CD8-positive, alpha-beta memory T cell (primary cell): ENCODE measurements around the gene YJEFN3. TPM values are rescaled to one million over a fixed set of nuclear protein-coding genes. Genes with fewer than 3 reads are reported as not detected.

Experiments
- CTCF ChIA-PET: fragments of 350-600 bp; sonication (Branson Sonifier 250); formaldehyde crosslinking; loops from one replicate; lab custom pipeline; 2021; ENCODE audit warnings: antibody characterized with exemption; lab: Charles Lee
- POLR2A ChIA-PET: fragments of 350-600 bp; sonication (Branson Sonifier 250); formaldehyde crosslinking; loops from one replicate; lab custom pipeline; 2021; ENCODE audit warnings: antibody characterized with exemption; lab: Charles Lee
- DNase-seq, 5 donors: peaks; one replicate each; pipeline versions ENCODE4 v3.0.0 to v3.0.0-alpha.2; 2020 to 2022; ENCODE audit warnings: mixed read lengths in 1 of 5
- H3K27ac ChIP-seq: one replicate; pipeline ENCODE4 v1.7.0; 2013; ENCODE audit warnings: low read depth, mild to moderate bottlenecking, low read length, moderate library complexity
- H3K27me3 ChIP-seq: 2 replicates; pipeline ENCODE4 v1.7.0; 2013; ENCODE audit warnings: low read length, mild to moderate bottlenecking; ENCODE audit not compliant: insufficient read depth, poor library complexity, severe bottlenecking
- H3K36me3 ChIP-seq: 2 replicates; pipeline ENCODE4 v1.7.0; 2013; ENCODE audit warnings: mild to moderate bottlenecking, low read length, moderate library complexity; ENCODE audit not compliant: insufficient read depth
- H3K4me1 ChIP-seq: 2 replicates; pipeline ENCODE4 v1.7.0; 2013; ENCODE audit warnings: mild to moderate bottlenecking, low read length, moderate library complexity; ENCODE audit not compliant: insufficient read depth
- H3K4me3 ChIP-seq: 2 replicates; pipeline ENCODE4 v1.7.0; 2013; ENCODE audit warnings: mild to moderate bottlenecking, low read length
- H3K9me3 ChIP-seq: 2 replicates; pipeline ENCODE4 v1.7.0; 2013; ENCODE audit warnings: mild to moderate bottlenecking, low read length
- H3K27ac Mint-ChIP-seq, 8 donors: one replicate each; pipeline ENCODE4 v1.8.0; 2020 to 2021; ENCODE audit warnings: mixed read lengths in 8 of 8, mild to moderate bottlenecking in 6 of 8, inconsistent platforms in 3 of 8, moderate library complexity in 3 of 8
- H3K27me3 Mint-ChIP-seq, 2 donors: one replicate each; pipeline ENCODE4 v1.8.0; 2020 to 2021; ENCODE audit warnings: mixed read lengths in 2 of 2, mild to moderate bottlenecking in 1 of 2, moderate library complexity in 1 of 2
- H3K36me3 Mint-ChIP-seq, 3 donors: one replicate each; pipeline ENCODE4 v1.8.0; 2020 to 2021; ENCODE audit warnings: mixed read lengths in 3 of 3, inconsistent platforms in 1 of 3, mild to moderate bottlenecking in 1 of 3
- H3K4me1 Mint-ChIP-seq, 3 donors: one replicate each; pipeline ENCODE4 v1.8.0; 2020 to 2021; ENCODE audit warnings: mixed read lengths in 3 of 3, inconsistent platforms in 1 of 3, mild to moderate bottlenecking in 1 of 3
- H3K4me3 Mint-ChIP-seq, 7 donors: one replicate each; pipeline ENCODE4 v1.8.0; 2020 to 2021; ENCODE audit warnings: mixed read lengths in 7 of 7, mild to moderate bottlenecking in 6 of 7, moderate library complexity in 4 of 7, inconsistent platforms in 2 of 7
- H3K9me3 Mint-ChIP-seq, 5 donors: one replicate each; pipeline ENCODE4 v1.8.0; 2020 to 2022; ENCODE audit warnings: mixed read lengths in 5 of 5, mild to moderate bottlenecking in 3 of 5, moderate library complexity in 2 of 5, inconsistent platforms in 1 of 5
- polyA plus RNA-seq: library from polyadenylated mRNA; unstranded; fragments of 300-500 nt; fragmentation: Illumina TruSeq; gene quantifications from one replicate; pipeline ENCODE4 v1.2.3, GENCODE V29; 2021
- total RNA-seq, 2 experiments: library from RNA; stranded (reverse); gene quantifications; one replicate each; pipeline ENCODE4 v1.2.3, GENCODE V29; 2021

Gene YJEFN3
- total and polyA plus RNA-seq, 3 experiments from 2014 or later, result 6.5 to 7.5 TPM; not detected in 1

DNA sequence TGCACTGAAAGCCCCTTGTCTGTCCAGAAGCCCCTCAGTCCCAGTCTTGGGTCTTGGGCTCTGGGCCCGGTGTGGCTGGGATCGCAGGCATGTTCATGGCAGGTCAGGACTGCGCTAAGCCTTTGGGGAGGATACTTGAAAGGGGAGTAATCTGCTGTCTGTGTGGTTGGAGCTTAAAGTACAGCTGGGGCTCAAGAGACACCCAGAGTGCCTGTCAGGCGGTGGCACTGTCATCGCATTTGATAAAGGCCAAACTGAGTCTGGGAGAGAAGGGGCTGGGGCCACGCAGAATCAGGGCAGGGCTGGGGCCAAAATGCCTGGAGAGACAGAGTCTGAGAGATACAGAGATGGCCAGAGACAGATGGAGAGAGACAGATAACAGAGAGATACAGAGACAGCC lies 5.1 kb downstream of the YJEFN3 start:
- H3K27ac Mint-ChIP-seq, result peak overlapping the region in 4 of 8 donors; percentile 59 to 86 (median 70)
- Histone ChIP-seq H3K36me3 (no peaks in the 10 kb centered on the region), H3K27me3 (no peaks in the 10 kb centered on the region), H3K9me3 (no peaks in the 10 kb centered on the region), H3K4me1 (peaks cover 14% of the 10 kb centered on the region), H3K27ac (no peak overlapping the region), H3K4me3 (no peak overlapping the region)
- peaks cover 0 to 13% (median 5%) of the 10 kb centered on the region in 3 donors for H3K36me3 Mint-ChIP-seq
- peaks cover 12 to 24% (median 14%) of the 10 kb centered on the region in 3 donors for H3K4me1 Mint-ChIP-seq
- H3K27me3 Mint-ChIP-seq, result peaks cover 2 to 3% of the 10 kb centered on the region in 2 donors
- POLR2A ChIA-PET, result no interaction called here
- no peak for DNase-seq
- peaks cover 0 to 2% (median 0%) of the 10 kb centered on the region in 5 donors for H3K9me3 Mint-ChIP-seq
- CTCF ChIA-PET, result interaction anchor here (7.5 kb wide), 1 partner anchor 111 kb away, joined by 50 read pairs; the partner anchor contains the start of gene GMIP
- peak overlapping the region in 1 of 7 donors; percentile 58 for H3K4me3 Mint-ChIP-seq

DNA sequence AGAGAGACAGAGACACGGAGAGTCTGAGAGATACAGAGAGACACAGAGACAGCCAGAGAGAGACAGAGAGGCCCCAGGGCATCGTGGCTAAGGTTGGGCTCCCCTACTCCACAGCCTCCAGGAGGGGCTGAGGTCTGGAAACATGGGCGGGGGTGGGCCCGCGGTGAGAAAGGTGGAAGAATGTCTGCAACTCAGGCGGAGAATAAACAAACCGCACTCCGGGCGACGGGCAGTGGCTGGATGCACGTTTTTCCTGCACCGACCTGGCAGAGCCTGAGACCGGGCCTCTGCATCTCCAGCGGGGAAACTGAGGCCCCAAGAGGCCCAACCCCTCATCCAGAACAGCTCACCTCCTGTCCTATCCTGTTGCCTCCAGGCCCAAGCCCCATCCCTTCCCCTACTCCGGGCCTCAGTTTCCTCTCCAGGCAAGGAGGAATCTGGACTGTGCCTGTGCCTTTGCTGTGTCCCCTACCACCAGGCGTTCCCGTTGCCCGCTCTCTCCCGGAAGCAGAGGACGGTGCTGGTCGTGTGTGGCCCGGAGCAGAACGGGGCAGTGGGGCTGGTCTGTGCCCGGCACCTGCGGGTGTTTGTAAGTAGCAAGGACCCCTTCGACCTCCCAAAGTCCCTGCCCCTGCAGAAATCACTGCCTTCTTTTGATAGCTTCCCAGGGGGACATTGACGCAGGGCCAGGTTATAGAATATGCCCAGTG lies 6.0 kb downstream of the YJEFN3 start:
- no peak overlapping the region for H3K27ac ChIP-seq
- H3K9me3 Mint-ChIP-seq, result peaks cover 0 to 3% (median 0%) of the 10 kb centered on the region in 5 donors
- peak overlapping the region in 4 of 8 donors; percentile 9 to 86 (median 70) for H3K27ac Mint-ChIP-seq
- peak overlapping the region in 2 of 7 donors; percentile 23 to 58 for H3K4me3 Mint-ChIP-seq
- H3K27me3 ChIP-seq, result no peaks in the 10 kb centered on the region
- peaks cover 0 to 7% (median 3%) of the 10 kb centered on the region in 3 donors for H3K36me3 Mint-ChIP-seq
- peaks cover 16% of the 10 kb centered on the region for H3K4me1 ChIP-seq
- H3K36me3 ChIP-seq, result no peaks in the 10 kb centered on the region
- H3K9me3 ChIP-seq, result no peaks in the 10 kb centered on the region
- CTCF ChIA-PET, result interaction anchor here (7.5 kb wide), 1 partner anchor 111 kb away, joined by 50 read pairs; the partner anchor contains the start of gene GMIP
- peaks cover 13 to 32% (median 19%) of the 10 kb centered on the region in 3 donors for H3K4me1 Mint-ChIP-seq
- no peak overlapping the region for H3K4me3 ChIP-seq
- DNase-seq, result no peak
- H3K27me3 Mint-ChIP-seq, result peaks cover 3 to 4% of the 10 kb centered on the region in 2 donors
- POLR2A ChIA-PET, result no interaction called here

DNA sequence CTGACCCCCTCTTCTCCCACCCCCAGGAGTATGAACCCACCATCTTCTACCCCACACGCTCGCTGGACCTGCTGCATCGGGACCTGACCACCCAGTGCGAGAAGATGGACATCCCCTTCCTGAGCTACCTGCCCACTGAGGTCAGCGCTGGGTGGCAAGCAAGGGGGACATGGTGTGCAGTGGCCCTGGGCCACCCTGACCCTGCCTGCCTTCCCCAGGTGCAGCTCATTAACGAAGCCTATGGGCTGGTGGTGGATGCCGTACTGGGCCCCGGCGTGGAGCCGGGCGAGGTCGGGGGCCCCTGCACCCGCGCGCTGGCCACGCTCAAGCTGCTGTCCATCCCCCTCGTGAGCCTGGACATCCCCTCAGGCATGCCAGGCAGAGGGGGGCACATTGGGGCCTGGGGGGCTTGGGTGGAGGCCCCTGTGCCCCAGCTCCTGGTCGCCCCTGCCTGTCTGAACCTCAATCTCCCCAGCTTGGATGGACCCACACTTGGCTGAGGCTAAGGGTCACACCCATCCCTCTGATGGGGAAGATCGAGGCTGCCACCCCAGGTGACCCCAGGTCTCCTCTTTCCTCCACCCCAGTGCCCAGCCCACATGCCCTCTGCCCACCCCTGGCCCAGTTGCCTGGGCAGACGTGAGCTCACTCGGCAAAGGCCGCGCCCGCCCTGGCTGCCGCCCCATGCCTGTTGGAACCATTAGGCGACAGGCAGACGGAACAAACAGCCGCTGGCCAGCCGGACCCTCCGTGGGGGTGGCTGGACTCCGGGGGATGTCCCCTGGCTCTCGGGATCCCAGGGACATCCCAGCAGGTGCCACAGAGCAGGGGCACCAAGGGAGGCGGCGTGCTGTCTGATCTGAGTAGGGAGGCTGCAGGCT lies 6.8 kb downstream of the YJEFN3 start:
- peaks cover 0 to 3% (median 0%) of the 10 kb centered on the region in 5 donors for H3K9me3 Mint-ChIP-seq
- H3K27me3 Mint-ChIP-seq, result peaks cover 3 to 4% of the 10 kb centered on the region in 2 donors
- Histone ChIP-seq H3K27me3 (no peaks in the 10 kb centered on the region), H3K27ac (no peak overlapping the region), H3K9me3 (no peaks in the 10 kb centered on the region), H3K36me3 (no peaks in the 10 kb centered on the region), H3K4me3 (no peak overlapping the region), H3K4me1 (peaks cover 17% of the 10 kb centered on the region)
- H3K36me3 Mint-ChIP-seq, result peaks cover 0 to 5% (median 3%) of the 10 kb centered on the region in 3 donors
- DNase-seq, result no peak
- ChIA-PET CTCF (interaction anchor here (7.5 kb wide), 1 partner anchor 110 kb away, joined by 50 read pairs; the partner anchor contains the start of gene GMIP), POLR2A (no interaction called here)
- H3K4me1 Mint-ChIP-seq, result peaks cover 14 to 35% (median 20%) of the 10 kb centered on the region in 3 donors
- no peak overlapping the region for H3K4me3 Mint-ChIP-seq
- peak overlapping the region in 1 of 8 donors; percentile 43 for H3K27ac Mint-ChIP-seq

DNA sequence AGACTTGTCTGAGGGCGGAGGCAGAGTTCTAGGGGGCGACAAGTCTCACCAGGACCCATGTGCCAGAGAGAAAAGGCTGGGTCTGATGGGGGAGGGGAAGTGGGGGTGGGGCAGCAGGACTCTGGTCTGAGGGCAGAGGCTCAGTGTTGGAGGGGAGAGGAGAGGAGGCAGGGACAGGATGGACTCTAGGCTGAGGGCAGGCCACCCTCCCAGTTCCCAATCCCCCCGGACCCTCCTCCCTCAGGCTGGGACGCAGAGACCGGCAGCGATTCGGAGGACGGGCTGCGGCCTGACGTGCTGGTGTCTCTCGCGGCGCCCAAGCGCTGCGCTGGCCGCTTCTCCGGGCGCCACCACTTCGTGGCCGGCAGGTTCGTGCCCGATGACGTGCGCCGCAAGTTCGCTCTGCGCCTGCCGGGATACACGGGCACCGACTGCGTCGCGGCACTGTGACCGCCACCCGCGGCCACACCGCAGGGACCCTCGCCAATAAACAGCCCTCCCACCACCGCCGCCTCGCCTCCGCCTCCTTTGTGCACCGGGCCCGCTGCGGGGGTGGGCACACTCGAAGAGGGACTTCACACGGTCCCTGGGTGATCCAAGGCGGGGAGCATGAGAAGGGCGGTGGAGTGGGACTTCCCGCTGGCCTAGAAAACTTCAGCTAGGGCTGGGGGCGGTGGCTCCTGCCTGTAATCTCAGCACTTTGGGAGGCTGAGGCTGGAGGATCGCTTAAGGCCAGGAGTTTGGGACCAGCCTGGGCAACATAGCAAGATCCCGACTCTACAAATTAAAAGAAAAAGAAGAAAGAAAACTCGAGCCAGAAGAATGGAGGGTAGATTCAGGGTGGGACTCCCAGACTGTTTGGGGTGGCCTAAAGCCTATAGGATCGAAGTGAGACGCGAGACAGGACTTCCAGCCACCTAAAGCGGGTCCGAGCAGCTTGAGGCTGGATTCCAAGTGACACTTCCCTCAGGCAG lies 8.7 kb downstream of the YJEFN3 start:
- ChIA-PET POLR2A (no interaction called here), CTCF (no interaction called here)
- no peaks in the 10 kb centered on the region for H3K36me3 Mint-ChIP-seq
- peak overlapping the region in 7 of 8 donors; percentile 61 to 87 (median 72) for H3K27ac Mint-ChIP-seq
- H3K9me3 ChIP-seq, result no peaks in the 10 kb centered on the region
- H3K4me1 Mint-ChIP-seq, result peaks cover 20 to 48% (median 23%) of the 10 kb centered on the region in 3 donors
- peak overlapping the region; percentile 64 to 88 (median 77) for H3K4me3 Mint-ChIP-seq
- H3K4me3 ChIP-seq, result no peak overlapping the region
- H3K27me3 Mint-ChIP-seq, result peaks cover 3 to 4% of the 10 kb centered on the region in 2 donors
- H3K27ac ChIP-seq, result no peak overlapping the region
- H3K27me3 ChIP-seq, result peaks cover 3% of the 10 kb centered on the region
- no peaks in the 10 kb centered on the region for H3K36me3 ChIP-seq
- H3K4me1 ChIP-seq, result peaks cover 28% of the 10 kb centered on the region
- DNase-seq, result peak in 2 of 5 donors; percentile 30 to 60
- peaks cover 0 to 3% (median 0%) of the 10 kb centered on the region in 5 donors for H3K9me3 Mint-ChIP-seq

DNA sequence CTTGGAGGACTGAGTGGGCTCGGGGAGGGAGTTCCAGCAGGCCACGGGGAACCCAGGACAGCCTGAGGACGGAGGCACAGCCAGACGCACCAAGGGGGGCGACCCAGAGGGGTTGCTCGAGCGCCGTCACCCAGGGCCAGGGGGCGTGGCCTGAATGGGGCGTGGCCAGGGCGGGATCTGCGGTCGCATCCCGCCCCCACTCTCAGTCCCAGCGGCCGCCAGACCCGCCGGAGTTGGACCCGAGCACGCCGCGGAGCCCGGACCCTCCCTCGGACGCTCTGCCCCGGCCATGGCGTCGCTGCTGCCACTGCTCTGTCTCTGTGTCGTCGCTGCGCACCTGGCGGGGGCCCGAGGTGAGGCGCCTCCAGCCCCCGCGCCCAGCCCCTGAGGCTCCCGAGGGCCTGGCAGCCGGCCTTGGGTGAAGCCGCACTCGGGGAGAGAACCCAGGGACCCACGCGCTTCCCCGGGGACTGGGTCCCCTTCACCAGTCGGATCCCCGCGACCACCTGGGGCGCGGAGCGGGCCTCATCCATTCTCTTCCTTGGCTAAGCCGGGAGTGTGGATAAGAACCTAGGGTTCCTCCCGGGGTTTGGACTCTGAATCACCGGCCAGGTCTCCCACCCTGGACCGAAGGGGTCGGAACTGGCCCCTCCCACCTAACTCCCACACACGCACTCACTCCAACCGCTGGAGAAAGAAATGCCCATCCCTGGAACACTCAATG lies 9.5 kb downstream of the YJEFN3 start, which contains the start of gene CILP2:
TSS of gene CILP2 (plus strand) at position 205 of the 724 bp plus-strand sequence. CDS start at position 290, 85 bp downstream.
- peaks cover 3 to 4% of the 10 kb centered on the region in 2 donors for H3K27me3 Mint-ChIP-seq
- DNase-seq, result peak; percentile 23 to 65 (median 44)
- peak within 1 kb of the TSS; percentile 47 to 87 (median 71) for H3K27ac Mint-ChIP-seq
- peaks cover 3% of the 10 kb centered on the region for H3K27me3 ChIP-seq
- no peaks in the 10 kb centered on the region for H3K36me3 Mint-ChIP-seq
- peaks cover 0 to 3% (median 0%) of the 10 kb centered on the region in 5 donors for H3K9me3 Mint-ChIP-seq
- no peaks in the 10 kb centered on the region for H3K9me3 ChIP-seq
- H3K36me3 ChIP-seq, result no peaks in the 10 kb centered on the region
- H3K4me3 Mint-ChIP-seq, result peak within 1 kb of the TSS; percentile 70 to 88 (median 77)
- peaks cover 24% of the 10 kb centered on the region for H3K4me1 ChIP-seq
- H3K27ac ChIP-seq, result no peak within 1 kb of the TSS
- no peak within 1 kb of the TSS for H3K4me3 ChIP-seq
- ChIA-PET POLR2A (no interaction called here), CTCF (interaction anchor here (0.7 to 1.2 kb wide), 2 partner anchors 13 to 16 kb away, joined by 3 to 6 read pairs; no protein-coding TSS in a partner anchor)
- H3K4me1 Mint-ChIP-seq, result peaks cover 18 to 42% (median 23%) of the 10 kb centered on the region in 3 donors

DNA sequence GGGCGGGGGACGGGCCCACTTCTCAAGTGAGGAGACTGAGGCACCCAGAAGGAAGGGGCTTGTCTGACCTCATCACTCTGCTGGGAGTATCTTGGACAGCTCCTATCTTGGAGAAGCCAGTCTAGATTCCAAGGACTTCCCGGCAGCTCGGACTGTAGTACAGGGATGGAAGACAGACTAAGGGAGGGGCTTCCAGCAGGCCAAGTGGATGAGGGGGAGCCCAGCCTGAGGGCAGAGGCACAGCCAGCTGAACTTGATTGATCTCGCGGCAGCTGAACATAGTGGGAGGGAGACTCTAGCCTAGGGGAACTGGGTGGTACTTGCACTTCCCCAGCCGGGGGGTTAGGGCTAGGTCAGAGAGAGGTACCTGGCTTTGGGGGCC lies 10.1 kb downstream of the YJEFN3 start:
- H3K36me3 ChIP-seq, result no peaks in the 10 kb centered on the region
- peak overlapping the region; percentile 33 to 78 (median 55) for H3K4me3 Mint-ChIP-seq
- H3K9me3 ChIP-seq, result no peaks in the 10 kb centered on the region
- peaks cover 3% of the 10 kb centered on the region for H3K27me3 ChIP-seq
- peaks cover 3 to 4% of the 10 kb centered on the region in 2 donors for H3K27me3 Mint-ChIP-seq
- peaks cover 18 to 42% (median 23%) of the 10 kb centered on the region in 3 donors for H3K4me1 Mint-ChIP-seq
- no peaks in the 10 kb centered on the region for H3K36me3 Mint-ChIP-seq
- H3K27ac ChIP-seq, result no peak overlapping the region
- peaks cover 0 to 3% (median 0%) of the 10 kb centered on the region in 5 donors for H3K9me3 Mint-ChIP-seq
- CTCF ChIA-PET, result interaction anchor here (0.7 to 1.2 kb wide), 2 partner anchors 13 to 15 kb away, joined by 3 to 6 read pairs; no protein-coding TSS in a partner anchor
- DNase-seq, result no peak
- peak overlapping the region in 5 of 8 donors; percentile 15 to 79 (median 47) for H3K27ac Mint-ChIP-seq
- H3K4me1 ChIP-seq, result peaks cover 24% of the 10 kb centered on the region
- no peak overlapping the region for H3K4me3 ChIP-seq
- POLR2A ChIA-PET, result no interaction called here
